Stimulated activated naive CD4-positive, alpha-beta T cell treated with Interleukin-2 at 50 U/mL for 16 hours (primary cell): Measurements from ENCODE around the gene RICTOR.
"Not testable (repeated sequence)": the region's sequence is repeated elsewhere in the genome, so short reads cannot be mapped to it uniquely, and the experiment has no call there.

ENCODE experiments used
- DNase-seq: peaks from one replicate; lab custom pipeline; 2025; lab: John Stamatoyannopoulos, UW

The RICTOR gene

GRCh38 chr5:39006650-39007049 lies 67.5 kb downstream of the RICTOR start:
- no peak for DNase-seq

- no peak for DNase-seq
These were observed 68.5 kb downstream of the RICTOR start for GRCh38 chr5:39005566-39006232.

GRCh38 chr5:39001683-39002082 lies 72.5 kb downstream of the RICTOR start:
- no peak for DNase-seq

GRCh38 chr5:38999037-38999436 lies 75.2 kb downstream of the RICTOR start:
- DNase-seq, result no peak

- DNase-seq, result no peak
These were observed 76.6 kb downstream of the RICTOR start for GRCh38 chr5:38997591-38997990.

- DNase-seq, result no peak
These were observed 78.1 kb downstream of the RICTOR start for GRCh38 chr5:38996123-38996522.

GRCh38 chr5:38994324-38994927 lies 79.8 kb downstream of the RICTOR start:
- DNase-seq, result no peak

GRCh38 chr5:38989974-38990719 lies 84.1 kb downstream of the RICTOR start:
- not testable (repeated sequence) for DNase-seq

GRCh38 chr5:38985909-38986452 lies 88.2 kb downstream of the RICTOR start:
- DNase-seq, result no peak

GRCh38 chr5:38979535-38979934 lies 94.7 kb downstream of the RICTOR start:
- no peak for DNase-seq

GRCh38 chr5:38978036-38978435 lies 96.2 kb downstream of the RICTOR start:
- DNase-seq, result no peak

- DNase-seq, result no peak
These were observed 105.5 kb downstream of the RICTOR start for GRCh38 chr5:38968665-38969064.

- no peak for DNase-seq
These were observed 112.5 kb downstream of the RICTOR start for GRCh38 chr5:38961691-38962090.

GRCh38 chr5:38953426-38954012 lies 120.7 kb downstream of the RICTOR start:
- DNase-seq, result no peak

- DNase-seq, result no peak
These were observed 125.7 kb downstream of the RICTOR start for GRCh38 chr5:38948501-38948900.

- no peak for DNase-seq
These were observed 129.9 kb downstream of the RICTOR start for GRCh38 chr5:38944282-38944681.

- DNase-seq, result no peak
These were observed 132.3 kb downstream of the RICTOR start for GRCh38 chr5:38941912-38942311.

- DNase-seq, result no peak
These were observed 133.9 kb downstream of the RICTOR start for GRCh38 chr5:38940230-38940858.

- no peak for DNase-seq
These were observed 135.2 kb downstream of the RICTOR start for GRCh38 chr5:38938973-38939372.

- no peak for DNase-seq
These were observed 135.8 kb downstream of the RICTOR start for GRCh38 chr5:38938424-38938823.

GRCh38 chr5:38936269-38936668 lies 137.9 kb downstream of the RICTOR start:
- no peak for DNase-seq

- DNase-seq, result no peak
These were observed 138.8 kb downstream of the RICTOR start for GRCh38 chr5:38935437-38935836.
